Common myeloid progenitor, CD34-positive (primary cell): ENCODE results near the gene DENND5A.
"Not testable (repeated sequence)": the region's sequence is repeated elsewhere in the genome, so short reads cannot be mapped to it uniquely, and the experiment has no call there.

Source experiments
- CTCF ChIA-PET: fragments of 350-600 bp; sonication (Branson Sonifier 250); formaldehyde crosslinking; loops from one replicate; lab custom pipeline; 2021; ENCODE audit warnings: antibody characterized with exemption; lab: Charles Lee
- POLR2A ChIA-PET: fragments of 350-600 bp; sonication (Branson Sonifier 250); formaldehyde crosslinking; loops from one replicate; lab custom pipeline; 2021; ENCODE audit warnings: antibody characterized with exemption; lab: Charles Lee
- DNase-seq, 3 donors: peaks; one replicate each; pipeline versions ENCODE4 v3.0.0 to v3.0.0-alpha.2; 2013
- H3K27ac ChIP-seq, 2 experiments: 1 replicate in 1 of 2; 2 replicates in 1 of 2; pipeline ENCODE4 v1.7.0; 2013; ENCODE audit warnings: inconsistent platforms in 2 of 2, low read length in 2 of 2, mild to moderate bottlenecking in 2 of 2, low read depth in 1 of 2, moderate library complexity in 1 of 2; ENCODE audit not compliant: severe bottlenecking in 2 of 2, insufficient read depth in 1 of 2, poor library complexity in 1 of 2
- H3K27me3 ChIP-seq, 5 experiments: replicated peaks in 2 of 5; 1 replicate in 3 of 5; 2 replicates in 2 of 5; pipeline versions ENCODE4 v1.6.1 to v1.7.0; 2013; ENCODE audit warnings: low read length in 4 of 5, mild to moderate bottlenecking in 2 of 5, moderate library complexity in 2 of 5, inconsistent platforms in 1 of 5; ENCODE audit not compliant: insufficient read depth in 5 of 5, control insufficient read depth in 4 of 5
- H3K36me3 ChIP-seq, 4 experiments: 1 replicate in 2 of 4; 2 replicates in 2 of 4; pipeline versions ENCODE4 v1.6.1 to v1.7.0; 2013; ENCODE audit warnings: low read length in 3 of 4, control low read depth in 1 of 4, mild to moderate bottlenecking in 1 of 4; ENCODE audit not compliant: control insufficient read depth in 4 of 4, insufficient read depth in 4 of 4
- H3K4me1 ChIP-seq, 4 experiments: 1 replicate in 3 of 4; 2 replicates in 1 of 4; pipeline versions ENCODE4 v1.6.1 to v1.7.1; 2013; ENCODE audit warnings: low read length in 3 of 4, mild to moderate bottlenecking in 3 of 4, control low read depth in 1 of 4, inconsistent platforms in 1 of 4, moderate library complexity in 1 of 4; ENCODE audit not compliant: control insufficient read depth in 4 of 4, insufficient read depth in 4 of 4; ENCODE audit errors: control extremely low read depth in 1 of 4
- H3K4me3 ChIP-seq, 7 experiments: 1 replicate in 4 of 7; 2 replicates in 3 of 7; pipeline versions ENCODE4 v1.5.1 to v1.7.0; 2013; ENCODE audit warnings: mild to moderate bottlenecking in 7 of 7, low read length in 6 of 7, moderate library complexity in 6 of 7, inconsistent platforms in 2 of 7, low read depth in 2 of 7, control low read depth in 1 of 7; ENCODE audit not compliant: insufficient read depth in 4 of 7, control insufficient read depth in 1 of 7; ENCODE audit errors: extremely low read depth in 1 of 7
- H3K9me3 ChIP-seq, 5 experiments: 1 replicate in 4 of 5; 2 replicates in 1 of 5; pipeline versions ENCODE4 v1.6.1 to v1.7.1; 2013; ENCODE audit warnings: low read length in 4 of 5, mild to moderate bottlenecking in 2 of 5, inconsistent platforms in 1 of 5, low read depth in 1 of 5, moderate library complexity in 1 of 5; ENCODE audit not compliant: control insufficient read depth in 4 of 5, insufficient read depth in 2 of 5; ENCODE audit errors: control extremely low read depth in 1 of 5
- WGBS: methylation state at CpG from one replicate; pipeline ENCODE4 v1.1.5; 2013; ENCODE audit not compliant: insufficient coverage; 5-methylcytosine and 5-hydroxymethylcytosine counted together

The DENND5A gene

GRCh38 chr11:9254416-9254815 lies 10.7 kb downstream of the DENND5A start:
- WGBS: no CpG with 5 or more reads among the region's 3 CpGs
- no peak overlapping the region for H3K27ac ChIP-seq
- POLR2A ChIA-PET: interaction anchor here (0.6 kb wide), 1 partner anchor 229 kb away, joined by 5 read pairs; no protein-coding TSS in a partner anchor
- no peaks in the 10 kb centered on the region for H3K9me3 ChIP-seq
- CTCF ChIA-PET: interaction anchor here (1.2 to 1.7 kb wide), 5 partner anchors 15 to 34 kb away, joined by 3 to 9 read pairs (median 7); no protein-coding TSS in a partner anchor
- peaks cover 12 to 51% (median 46%) of the 10 kb centered on the region in 4 experiments for H3K4me1 ChIP-seq
- no peaks in the 10 kb centered on the region for H3K27me3 ChIP-seq
- H3K4me3 ChIP-seq: no peak overlapping the region
- DNase-seq: no peak
- H3K36me3 ChIP-seq: peaks cover 0 to 6% (median 0%) of the 10 kb centered on the region in 4 experiments

DNA sequence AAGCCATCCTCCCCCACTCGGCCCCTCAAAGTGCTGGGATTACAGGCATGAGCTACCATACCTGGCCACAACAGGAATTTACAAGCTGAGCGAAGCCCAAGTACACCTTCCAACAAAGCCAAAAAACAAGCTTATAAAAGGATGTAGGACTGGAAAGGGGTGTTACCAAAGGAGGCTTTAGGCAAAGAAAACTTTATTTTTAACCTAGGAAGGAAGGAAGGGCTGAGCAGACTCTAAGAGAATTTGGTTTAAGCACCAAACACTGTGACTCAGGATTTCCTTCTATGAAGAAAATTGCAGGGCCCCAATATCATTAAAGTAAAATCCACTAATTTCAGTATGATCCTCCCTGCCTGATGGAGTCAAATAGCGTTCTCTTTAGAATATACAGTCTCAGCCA lies 12.1 kb downstream of the DENND5A start:
- Histone ChIP-seq H3K27ac (peak overlapping the region; percentile 4 to 66), H3K9me3 (no peaks in the 10 kb centered on the region), H3K27me3 (no peaks in the 10 kb centered on the region), H3K4me3 (peak overlapping the region in 5 of 7 experiments; percentile 2 to 62 (median 23)), H3K4me1 (peaks cover 12 to 62% (median 57%) of the 10 kb centered on the region in 4 experiments), H3K36me3 (peaks cover 0 to 6% (median 0%) of the 10 kb centered on the region in 4 experiments)
- CTCF ChIA-PET: interaction anchor here (1.0 to 1.7 kb wide), 3 partner anchors 23 to 50 kb away, joined by 3 to 7 read pairs (median 3); no protein-coding TSS in a partner anchor
- POLR2A ChIA-PET: interaction anchor here (0.8 to 0.9 kb wide), 2 partner anchors 11 to 208 kb away, joined by 3 read pairs; partner anchors contain the start of gene ZNF143
- no CpG with 5 or more reads among the region's 3 CpGs for WGBS
- DNase-seq: peak in 2 of 3 donors; percentile 48 to 54

GRCh38 chr11:9251311-9251710 lies 13.8 kb downstream of the DENND5A start:
- peak in 2 of 3 donors; percentile 40 to 58 for DNase-seq
- Histone ChIP-seq H3K4me3 (peak overlapping the region in 2 of 7 experiments; percentile 12 to 33), H3K36me3 (peaks cover 0 to 6% (median 0%) of the 10 kb centered on the region in 4 experiments), H3K27ac (no peak overlapping the region), H3K4me1 (peaks cover 17 to 76% (median 68%) of the 10 kb centered on the region in 4 experiments), H3K27me3 (no peaks in the 10 kb centered on the region), H3K9me3 (no peaks in the 10 kb centered on the region)
- ChIA-PET POLR2A (interaction anchor here (0.7 to 2.0 kb wide), 3 partner anchors 9 to 22 kb away, joined by 3 to 9 read pairs (median 5); no protein-coding TSS in a partner anchor), CTCF (interaction anchor here (0.7 to 2.9 kb wide), 7 partner anchors 10 to 50 kb away, joined by 3 to 20 read pairs (median 4); no protein-coding TSS in a partner anchor)
- WGBS: 64% methylated on average over 3 of the region's 3 CpGs

DNA sequence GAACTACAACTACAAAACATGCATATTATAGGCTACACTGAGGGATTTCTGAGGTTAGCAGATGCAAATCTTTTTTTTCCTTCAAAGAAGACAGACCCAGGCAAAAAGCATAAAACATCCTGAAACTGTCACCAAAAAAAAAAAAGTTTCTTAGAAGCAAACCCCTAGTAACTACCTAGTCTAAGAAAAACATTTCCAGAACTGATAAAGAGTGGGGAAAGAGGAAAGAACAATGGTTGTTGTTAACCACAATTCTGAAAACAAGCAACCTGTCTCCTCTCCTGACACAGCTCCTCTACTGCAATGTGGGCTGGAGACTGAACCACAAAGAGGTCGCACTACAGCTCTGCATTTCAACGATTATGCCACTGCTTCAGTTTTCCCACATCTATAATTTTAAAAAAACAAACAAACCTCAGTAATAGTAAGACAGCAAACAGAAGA lies 15.0 kb downstream of the DENND5A start:
- H3K27me3 ChIP-seq: no peaks in the 10 kb centered on the region
- peak; percentile 85 to 94 (median 92) for DNase-seq
- peaks cover 0 to 2% (median 0%) of the 10 kb centered on the region in 4 experiments for H3K36me3 ChIP-seq
- no CpG with 5 or more reads among the region's 2 CpGs for whole genome bisulfite sequencing
- no peaks in the 10 kb centered on the region for H3K9me3 ChIP-seq
- H3K4me1 ChIP-seq: peaks cover 17 to 80% (median 73%) of the 10 kb centered on the region in 4 experiments
- ChIA-PET POLR2A (interaction anchor here (0.7 to 2.0 kb wide), 4 partner anchors 14 to 1007 kb away, joined by 3 to 9 read pairs (median 4); no protein-coding TSS in a partner anchor), CTCF (interaction anchor here (0.6 to 2.9 kb wide), 9 partner anchors 9 to 435 kb away, joined by 3 to 20 read pairs (median 4); no protein-coding TSS in a partner anchor)
- peak overlapping the region in 3 of 7 experiments; percentile 19 to 57 (median 50) for H3K4me3 ChIP-seq
- H3K27ac ChIP-seq: peak overlapping the region in 1 of 2 experiments; percentile 68

- POLR2A ChIA-PET: no interaction called here
- Histone ChIP-seq H3K36me3 (no peaks in the 10 kb centered on the region), H3K27ac (no peak overlapping the region), H3K4me3 (no peak overlapping the region), H3K27me3 (no peaks in the 10 kb centered on the region), H3K9me3 (no peaks in the 10 kb centered on the region), H3K4me1 (peaks cover 16 to 81% (median 71%) of the 10 kb centered on the region in 4 experiments)
- DNase-seq: no peak
- 100% methylated on average over 4 of the region's 7 CpGs for WGBS
- CTCF ChIA-PET: interaction anchor here (1.1 to 2.9 kb wide), 2 partner anchors 12 to 18 kb away, joined by 3 to 20 read pairs; no protein-coding TSS in a partner anchor
These were observed 15.9 kb downstream of the DENND5A start for GRCh38 chr11:9249252-9249651.

- Histone ChIP-seq H3K27me3 (no peaks in the 10 kb centered on the region), H3K27ac (no peak overlapping the region), H3K4me1 (peaks cover 13 to 72% (median 59%) of the 10 kb centered on the region in 4 experiments), H3K4me3 (no peak overlapping the region), H3K36me3 (no peaks in the 10 kb centered on the region), H3K9me3 (no peaks in the 10 kb centered on the region)
- POLR2A ChIA-PET: interaction anchor here (0.7 kb wide), 1 partner anchor 75 kb away, joined by 3 read pairs; no protein-coding TSS in a partner anchor
- no peak for DNase-seq
- CTCF ChIA-PET: interaction anchor here (0.7 to 1.2 kb wide), 2 partner anchors 39 to 258 kb away, joined by 3 read pairs; no protein-coding TSS in a partner anchor
- WGBS: 100% methylated on average over 3 of the region's 3 CpGs
These were observed 17.3 kb downstream of the DENND5A start for GRCh38 chr11:9247863-9248262.

DNA sequence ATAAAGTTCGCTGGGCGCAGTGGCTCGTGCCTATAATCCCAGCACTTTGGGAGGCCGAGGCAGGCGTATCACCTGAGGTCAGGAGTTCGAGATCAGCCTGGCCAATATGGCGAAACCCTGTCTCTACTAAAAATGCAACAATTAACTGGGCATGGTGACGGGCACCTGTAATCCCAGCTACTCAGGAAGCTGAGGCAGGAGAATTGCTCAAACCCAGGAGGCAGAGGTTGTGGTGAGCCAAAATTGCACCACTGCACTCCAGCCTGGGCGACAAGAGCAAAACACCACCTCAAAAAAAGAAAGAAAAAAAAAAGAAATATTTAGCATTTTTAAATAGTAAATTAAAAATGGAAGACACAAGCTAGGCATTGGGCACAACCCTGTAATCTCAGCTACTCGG lies 28.9 kb downstream of the DENND5A start:
- 95% methylated on average over 9 of the region's 10 CpGs for WGBS
- H3K9me3 ChIP-seq, CTCF ChIA-PET, H3K36me3 ChIP-seq, H3K27me3 ChIP-seq, POLR2A ChIA-PET, DNase-seq, H3K27ac ChIP-seq, H3K4me3 ChIP-seq: not testable (repeated sequence)
- H3K4me1 ChIP-seq: peaks cover 8 to 22% (median 13%) of the 10 kb centered on the region in 4 experiments
